LoVo (cell line): ENCODE measurements around the gene RTP3.
"Not testable (repeated sequence)": the region's sequence is repeated elsewhere in the genome, so short reads cannot be mapped to it uniquely, and the experiment has no call there.

Source experiments
- DNase-seq: peaks from one replicate; pipeline ENCODE4 v3.0.0-alpha.2; 2016; ENCODE audit warnings: low spot score

The RTP3 gene

DNA sequence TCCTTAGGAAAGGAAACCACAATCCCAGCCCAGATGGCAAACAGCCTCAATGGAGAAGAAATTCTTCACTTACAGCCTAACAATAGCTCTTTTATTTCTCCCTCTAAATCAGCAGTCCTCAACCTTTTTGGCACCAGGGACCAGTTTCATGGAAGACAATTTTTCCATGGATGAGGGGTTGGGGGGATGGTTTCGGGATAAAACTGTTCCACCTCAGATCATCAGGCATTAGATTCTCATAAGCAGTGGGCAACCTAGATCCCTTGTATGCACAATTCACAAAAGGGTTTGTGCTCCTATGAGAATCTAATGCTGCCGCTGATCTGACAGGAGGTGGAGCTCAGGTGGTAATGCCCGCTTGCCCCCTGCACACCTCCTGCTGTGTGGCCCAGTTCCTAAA is 50.8 kb downstream of the RTP3 start:
- DNase-seq = not testable (repeated sequence)

- DNase-seq = no peak
Measured at GRCh38 chr3:46549408-46549904, 51.7 kb downstream of the RTP3 start.

DNA sequence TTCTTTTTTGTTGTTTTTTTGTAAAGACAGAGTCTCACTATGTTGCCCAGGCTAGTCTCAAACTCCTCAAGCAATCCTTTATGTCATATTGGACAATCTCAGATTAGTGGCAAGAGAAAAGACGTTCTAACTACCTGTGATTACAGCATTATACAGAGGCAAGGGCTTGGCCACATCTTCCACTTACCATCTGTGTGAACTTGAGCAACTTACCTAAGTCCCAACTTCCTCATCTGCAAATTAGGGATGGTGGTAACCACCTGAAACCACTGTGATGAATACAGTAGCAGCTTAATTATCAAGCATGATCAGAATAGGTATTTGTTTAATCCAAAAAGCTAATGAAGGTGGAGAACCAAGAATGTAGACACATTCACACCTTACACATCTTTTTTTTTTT is 52.2 kb downstream of the RTP3 start:
- DNase-seq = no peak
